ENCODE measurements around the gene RNPEPL1.
"Not testable (repeated sequence)": the region's sequence is repeated elsewhere in the genome, so short reads cannot be mapped to it uniquely, and the experiment has no call there.

RNPEPL1 gene

GRCh38 chr2:240605867-240606743 is 37.8 kb downstream of the RNPEPL1 start:
- DNase-seq = no peak

GRCh38 chr2:240611601-240612210 is 43.4 kb downstream of the RNPEPL1 start:
- DNase-seq = no peak

- DNase-seq = no peak
Observed at GRCh38 chr2:240613781-240614180, 45.5 kb downstream of the RNPEPL1 start.

- DNase-seq = no peak
Observed at GRCh38 chr2:240614391-240614790, 46.1 kb downstream of the RNPEPL1 start.

GRCh38 chr2:240615396-240615795 is 47.1 kb downstream of the RNPEPL1 start:
- no peak for DNase-seq

- no peak for DNase-seq
Observed at GRCh38 chr2:240615820-240616547, 47.7 kb downstream of the RNPEPL1 start.

GRCh38 chr2:240616860-240617666 is 48.8 kb downstream of the RNPEPL1 start:
- not testable (repeated sequence) for DNase-seq

GRCh38 chr2:240618776-240619175 is 50.5 kb downstream of the RNPEPL1 start:
- no peak for DNase-seq

- DNase-seq = no peak
Observed at GRCh38 chr2:240619506-240620148, 51.3 kb downstream of the RNPEPL1 start.

- DNase-seq = no peak
Observed at GRCh38 chr2:240620149-240620731, 52.0 kb downstream of the RNPEPL1 start.

GRCh38 chr2:240620859-240621258 is 52.6 kb downstream of the RNPEPL1 start:
- no peak for DNase-seq

- DNase-seq = no peak
Observed at GRCh38 chr2:240622060-240622411, 53.8 kb downstream of the RNPEPL1 start.

- no peak for DNase-seq
Observed at GRCh38 chr2:240622531-240623235, 54.4 kb downstream of the RNPEPL1 start.

GRCh38 chr2:240623531-240624010 is 55.3 kb downstream of the RNPEPL1 start:
- no peak for DNase-seq

GRCh38 chr2:240624011-240624949 is 56.0 kb downstream of the RNPEPL1 start:
- no peak for DNase-seq

GRCh38 chr2:240624950-240625621 is 56.8 kb downstream of the RNPEPL1 start, which contains the start of gene GPR35:
TSS of gene GPR35 (plus strand) at chr2:240625480. CDS start at chr2:240629953, 4,473 bp downstream.
- peak; percentile 66 to 72 for DNase-seq

- DNase-seq = no peak
Observed at GRCh38 chr2:240626531-240627300, 58.4 kb downstream of the RNPEPL1 start.

All from activated CD4-positive, alpha-beta T cell treated with anti-CD3 and anti-CD28 coated beads, Interleukin-2, amount 50 U/mL, for 4 hours (primary cell).